K562 (cell line): Measurements from ENCODE around the gene CEND1. TPM values are rescaled to one million over a fixed set of nuclear protein-coding genes. Genes with fewer than 3 reads are reported as not detected.

Experiments
- ATF1 ChIP-seq, 2 experiments: fragments of 450-650 bp in 1 of 2; IDR thresholded peaks; 2 replicates each; pipeline ENCODE4 v1.6.1; 2016; ENCODE audit warnings: missing compliant biosample characterization in 1 of 2, missing genetic modification characterization in 1 of 2
- CHCHD3 ChIP-seq: fragments of 250-450 bp; sonication (Bioruptor Pico); IDR thresholded peaks from 2 replicates; pipeline ENCODE4 v2.1.2; 2022; ENCODE audit warnings: mild to moderate bottlenecking
- GATAD2B ChIP-seq: fragments of 450-650 bp; IDR thresholded peaks from 2 replicates; pipeline ENCODE4 v1.6.1; 2017; ENCODE audit warnings: mild to moderate bottlenecking, borderline replicate concordance
- GTF2B ChIP-seq: IDR thresholded peaks from 2 replicates; pipeline ENCODE4 v1.6.1; 2011; ENCODE audit not compliant: insufficient read length; ENCODE audit errors: extremely low read depth
- HDAC2 ChIP-seq: fragments of 450-650 bp; IDR thresholded peaks from 2 replicates; pipeline ENCODE4 v1.6.1; 2016; ENCODE audit warnings: mild to moderate bottlenecking
- NELFE ChIP-seq: IDR thresholded peaks from 2 replicates; pipeline ENCODE4 v1.6.1; 2011; ENCODE audit warnings: mild to moderate bottlenecking; ENCODE audit not compliant: insufficient read depth, insufficient read length
- NUFIP1 ChIP-seq: fragments of 450-650 bp; IDR thresholded peaks from 2 replicates; pipeline ENCODE4 v1.6.1; 2018; ENCODE audit not compliant: partially characterized antibody
- RAD21 ChIP-seq, 2 experiments: fragments of 250-450 bp in 1 of 2; fragments of 450-650 bp in 1 of 2; sonication (Bioruptor Pico) in 1 of 2; formaldehyde crosslinking in 1 of 2; IDR thresholded peaks in 1 of 2; conservative IDR thresholded peaks in 1 of 2; 2 replicates each; pipeline versions ENCODE4 v1.4.0 to v1.8.0; 2020 to 2022; ENCODE audit warnings: mild to moderate bottlenecking in 2 of 2, moderate library complexity in 1 of 2
- RBM14 ChIP-seq: fragments of 200-400 bp; formaldehyde crosslinking; IDR thresholded peaks from 2 replicates; pipeline ENCODE4 v1.6.1; 2018; ENCODE audit warnings: low read depth, mild to moderate bottlenecking, low read length, moderate library complexity, borderline replicate concordance; ENCODE audit not compliant: insufficient read depth
- ZBTB5 ChIP-seq: fragments of 450-650 bp; IDR thresholded peaks from 2 replicates; pipeline ENCODE4 v1.6.1; 2017; ENCODE audit warnings: antibody characterized with exemption
- ZFP30 ChIP-seq: fragments of 250-450 bp; sonication (Bioruptor Pico); IDR thresholded peaks from 2 replicates; pipeline ENCODE4 v1.8.0; 2022; ENCODE audit warnings: moderate library complexity, mild to moderate bottlenecking, inconsistent platforms, borderline replicate concordance
- ZHX1 ChIP-seq: fragments of 150-350 bp; conservative IDR thresholded peaks from 2 replicates; pipeline ENCODE4 v1.6.1; 2014; ENCODE audit warnings: low read length
- ZNF263 ChIP-seq: sonication (generic); formaldehyde crosslinking; IDR thresholded peaks from 2 replicates; pipeline ENCODE4 v1.8.0; 2022; ENCODE audit warnings: mild to moderate bottlenecking, missing genetic modification reagents, borderline replicate concordance
- ZNF280A ChIP-seq: fragments of 450-650 bp; IDR thresholded peaks from 2 replicates; pipeline ENCODE4 v1.6.1; 2018; ENCODE audit warnings: mild to moderate bottlenecking, low read depth; ENCODE audit not compliant: partially characterized antibody
- ZNF717 ChIP-seq: fragments of 250-450 bp; sonication (Bioruptor Pico); IDR thresholded peaks from 2 replicates; pipeline ENCODE4 v1.5.0; 2021
- polyA plus RNA-seq, 8 experiments: library from polyadenylated mRNA; depleted of rRNA in 4 of 8; stranded (reverse) in 5 of 8; unstranded in 3 of 8; fragments of >200 nt; fragmentation: Nextera tagmentation in 2 of 8; fragmentation: Illumina TruSeq in 1 of 8; extraction: Ambion mirVana in 2 of 8; extraction: Trizol in 1 of 8; gene quantifications; 2 replicates each; pipeline versions ENCODE4 v1.2.1 to v1.2.3, GENCODE V29; 2011 to 2014; ENCODE audit warnings: inconsistent platforms in 1 of 8, missing spikeins in 1 of 8
- total RNA-seq, 7 experiments: library from RNA; depleted of rRNA in 6 of 7; stranded (reverse); fragments of >200 nt in 6 of 7; fragmentation: Illumina TruSeq in 2 of 7; extraction: Trizol in 2 of 7; gene quantifications; 2 replicates each; pipeline versions ENCODE4 v1.2.1 to v1.2.3, GENCODE V29; 2011 to 2021; ENCODE audit warnings: low replicate concordance in 1 of 7
- TF ChIP-seq, protein P1 (sequence below): fragments of 250-450 bp; sonication (Bioruptor Pico); IDR thresholded peaks from 2 replicates; pipeline ENCODE4 v1.4.0; 2020
- TF ChIP-seq, protein P2 (sequence below): fragments of 450-650 bp; IDR thresholded peaks from 2 replicates; pipeline ENCODE4 v1.6.1; 2016; ENCODE audit warnings: antibody characterized with exemption

The CEND1 gene
- total and polyA plus RNA-seq, 9 of the 15 experiments (the other 6 are each of a cell fraction or from before 2014, with no cell fraction given): 0.13 to 0.18 (median 0.16) TPM; not detected in 6

GRCh38 chr11:833114-833791 is 43.4 kb upstream of the CEND1 start (continued):
- TF ChIP-seq GATAD2B (no peak), CHCHD3 (CRISPR knock-in tag) (no peak), ZHX1 (no peak), ZBTB5 (no peak), RBM14 (no peak), ZNF263 (CRISPR knock-in tag) (no peak), ATF1 (CRISPR knock-in tag; IDR thresholded peaks at IDR 0.05) (no peak), ATF1 (tag; IDR thresholded peaks at IDR 0.05) (0 out of 2 replicates have a peak, but pooled peaks have one; percentile 24), ZNF280A (no peak), HDAC2 (no peak), GTF2B (no peak), NUFIP1 (no peak), ZFP30 (CRISPR knock-in tag) (no peak), NELFE (no peak), ZNF717 (no peak), RAD21 (CRISPR knock-in tag; conservative IDR thresholded peaks at IDR 0.05 in 1 of 2, IDR thresholded peaks at IDR 0.05 in 1 of 2) (no peak)
- TF ChIP-seq, protein P1, sequence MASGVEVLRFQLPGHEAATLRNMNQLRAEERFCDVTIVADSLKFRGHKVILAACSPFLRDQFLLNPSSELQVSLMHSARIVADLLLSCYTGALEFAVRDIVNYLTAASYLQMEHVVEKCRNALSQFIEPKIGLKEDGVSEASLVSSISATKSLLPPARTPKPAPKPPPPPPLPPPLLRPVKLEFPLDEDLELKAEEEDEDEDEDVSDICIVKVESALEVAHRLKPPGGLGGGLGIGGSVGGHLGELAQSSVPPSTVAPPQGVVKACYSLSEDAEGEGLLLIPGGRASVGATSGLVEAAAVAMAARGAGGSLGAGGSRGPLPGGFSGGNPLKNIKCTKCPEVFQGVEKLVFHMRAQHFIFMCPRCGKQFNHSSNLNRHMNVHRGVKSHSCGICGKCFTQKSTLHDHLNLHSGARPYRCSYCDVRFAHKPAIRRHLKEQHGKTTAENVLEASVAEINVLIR (CRISPR knock-in tag): no peak
- TF ChIP-seq, protein P2, sequence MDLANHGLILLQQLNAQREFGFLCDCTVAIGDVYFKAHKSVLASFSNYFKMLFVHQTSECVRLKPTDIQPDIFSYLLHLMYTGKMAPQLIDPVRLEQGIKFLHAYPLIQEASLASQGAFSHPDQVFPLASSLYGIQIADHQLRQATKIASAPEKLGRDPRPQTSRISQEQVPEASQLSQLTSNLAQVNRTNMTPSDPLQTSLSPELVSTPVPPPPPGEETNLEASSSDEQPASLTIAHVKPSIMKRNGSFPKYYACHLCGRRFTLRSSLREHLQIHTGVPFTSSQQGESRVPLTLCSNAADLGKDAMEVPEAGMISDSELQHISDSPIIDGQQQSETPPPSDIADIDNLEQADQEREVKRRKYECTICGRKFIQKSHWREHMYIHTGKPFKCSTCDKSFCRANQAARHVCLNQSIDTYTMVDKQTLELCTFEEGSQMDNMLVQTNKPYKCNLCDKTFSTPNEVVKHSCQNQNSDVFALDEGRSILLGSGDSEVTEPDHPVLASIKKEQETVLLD: no peak
